HL-60 (cell line): Measurements from ENCODE around the gene ADAMTS2.

Experiments used
- CTCF ChIP-seq: IDR thresholded peaks from one replicate; pipeline ENCODE4 v1.5.1; 2011; ENCODE audit warnings: low read length, control low read depth, inconsistent platforms; ENCODE audit not compliant: insufficient read depth
- REST ChIP-seq: IDR thresholded peaks from 2 replicates; pipeline ENCODE4 v1.6.1; 2012; ENCODE audit warnings: low read depth; ENCODE audit not compliant: insufficient replicate concordance

GRCh38 chr5:179304871-179305270 is 40.4 kb downstream of the ADAMTS2 start:
- TF ChIP-seq CTCF (no peak), REST (no peak)
